Astrocyte (in vitro differentiated cells and primary cell): ENCODE data around the gene FAM210A.
A peak's percentile ranks its signal among the peaks of the same experiment; 100 is the strongest.

ENCODE experiments used
- CTCF ChIP-seq: IDR thresholded peaks from 2 replicates; pipeline ENCODE4 v1.5.1; 2011; ENCODE audit warnings: low read depth, mild to moderate bottlenecking, inconsistent platforms, low read length, moderate library complexity; ENCODE audit not compliant: insufficient read depth
- EZH2 ChIP-seq: IDR thresholded peaks from 2 replicates; pipeline ENCODE4 v1.6.1; 2012; ENCODE audit warnings: mild to moderate bottlenecking, low read length, inconsistent platforms; ENCODE audit not compliant: insufficient read depth

- peak; percentile 76 for TF ChIP-seq CTCF
- no peak for TF ChIP-seq EZH2
Measured at GRCh38 chr18:13629841-13630715, 96.3 kb downstream of the FAM210A start.
